Activated naive CD8-positive, alpha-beta T cell (primary cell): ENCODE data around the gene ITGB1.

Experiments
- H3K27ac Mint-ChIP-seq: one replicate; pipeline ENCODE4 v1.8.0; 2021; ENCODE audit warnings: mixed read lengths
- H3K27me3 Mint-ChIP-seq: one replicate; pipeline ENCODE4 v1.8.0; 2021; ENCODE audit warnings: mixed read lengths
- H3K36me3 Mint-ChIP-seq: one replicate; pipeline ENCODE4 v1.8.0; 2021; ENCODE audit warnings: mixed read lengths
- H3K4me1 Mint-ChIP-seq: one replicate; pipeline ENCODE4 v1.8.0; 2021; ENCODE audit warnings: low read depth, mixed read lengths
- H3K4me3 Mint-ChIP-seq: one replicate; pipeline ENCODE4 v1.8.0; 2021; ENCODE audit warnings: mild to moderate bottlenecking, mixed read lengths
- H3K9me3 Mint-ChIP-seq: one replicate; pipeline ENCODE4 v1.8.0; 2021; ENCODE audit warnings: low read depth, mixed read lengths

ITGB1 gene

GRCh38 chr10:32964270-32964669, 6.2 kb upstream of the ITGB1 start:
- Mint-ChIP-seq H3K4me1 (peaks cover 11% of the 10 kb centered on the region), H3K9me3 (no peaks in the 10 kb centered on the region), H3K27ac (no peak overlapping the region), H3K27me3 (no peaks in the 10 kb centered on the region), H3K36me3 (peaks cover 2% of the 10 kb centered on the region), H3K4me3 (no peak overlapping the region)

GRCh38 chr10:32963096-32963495, 5.1 kb upstream of the ITGB1 start:
- H3K4me1 Mint-ChIP-seq = peaks cover 19% of the 10 kb centered on the region
- H3K27me3 Mint-ChIP-seq = no peaks in the 10 kb centered on the region
- no peaks in the 10 kb centered on the region for H3K9me3 Mint-ChIP-seq
- no peak overlapping the region for H3K27ac Mint-ChIP-seq
- H3K36me3 Mint-ChIP-seq = peaks cover 2% of the 10 kb centered on the region
- H3K4me3 Mint-ChIP-seq = no peak overlapping the region

- H3K36me3 Mint-ChIP-seq = peaks cover 2% of the 10 kb centered on the region
- no peaks in the 10 kb centered on the region for H3K27me3 Mint-ChIP-seq
- H3K4me1 Mint-ChIP-seq = peaks cover 19% of the 10 kb centered on the region
- H3K27ac Mint-ChIP-seq = no peak overlapping the region
- H3K4me3 Mint-ChIP-seq = no peak overlapping the region
- H3K9me3 Mint-ChIP-seq = no peaks in the 10 kb centered on the region
These were observed 4.5 kb upstream of the ITGB1 start for GRCh38 chr10:32962521-32962920.

GRCh38 chr10:32961895-32962369, 3.9 kb upstream of the ITGB1 start:
- Mint-ChIP-seq H3K4me1 (peaks cover 19% of the 10 kb centered on the region), H3K4me3 (no peak overlapping the region), H3K9me3 (no peaks in the 10 kb centered on the region), H3K27ac (no peak overlapping the region), H3K36me3 (peaks cover 2% of the 10 kb centered on the region), H3K27me3 (no peaks in the 10 kb centered on the region)

GRCh38 chr10:32961343-32961894, 3.4 kb upstream of the ITGB1 start:
- H3K27ac Mint-ChIP-seq = no peak overlapping the region
- H3K27me3 Mint-ChIP-seq = no peaks in the 10 kb centered on the region
- H3K36me3 Mint-ChIP-seq = peaks cover 2% of the 10 kb centered on the region
- no peak overlapping the region for H3K4me3 Mint-ChIP-seq
- H3K4me1 Mint-ChIP-seq = peaks cover 24% of the 10 kb centered on the region
- H3K9me3 Mint-ChIP-seq = no peaks in the 10 kb centered on the region

GRCh38 chr10:32960022-32960421, 2.0 kb upstream of the ITGB1 start:
- Mint-ChIP-seq H3K4me1 (peaks cover 34% of the 10 kb centered on the region), H3K9me3 (no peaks in the 10 kb centered on the region), H3K27ac (no peak overlapping the region), H3K27me3 (no peaks in the 10 kb centered on the region), H3K4me3 (peak overlapping the region; percentile 15), H3K36me3 (no peaks in the 10 kb centered on the region)

- Mint-ChIP-seq H3K36me3 (no peaks in the 10 kb centered on the region), H3K4me3 (peak overlapping the region; percentile 89), H3K27ac (peak overlapping the region; percentile 92), H3K27me3 (no peaks in the 10 kb centered on the region), H3K4me1 (peaks cover 42% of the 10 kb centered on the region), H3K9me3 (no peaks in the 10 kb centered on the region)
These were observed 1.2 kb upstream of the ITGB1 start for GRCh38 chr10:32959006-32959920.

GRCh38 chr10:32957341-32958084, 517 bp downstream of the ITGB1 start:
- peaks cover 59% of the 10 kb centered on the region for H3K4me1 Mint-ChIP-seq

GRCh38 chr10:32956365-32957197, 1.4 kb downstream of the ITGB1 start:
- H3K9me3 Mint-ChIP-seq = no peaks in the 10 kb centered on the region
- H3K4me3 Mint-ChIP-seq = peak overlapping the region; percentile 84
- H3K4me1 Mint-ChIP-seq = peaks cover 65% of the 10 kb centered on the region
- peak overlapping the region; percentile 51 for H3K27ac Mint-ChIP-seq
- no peaks in the 10 kb centered on the region for H3K27me3 Mint-ChIP-seq
- no peaks in the 10 kb centered on the region for H3K36me3 Mint-ChIP-seq

More at GRCh38 chr10:32957341-32958084, 517 bp downstream of the ITGB1 start:
- H3K4me3 Mint-ChIP-seq = peak overlapping the region; percentile 84
- H3K27ac Mint-ChIP-seq = peak overlapping the region; percentile 82
- H3K36me3 Mint-ChIP-seq = no peaks in the 10 kb centered on the region
- H3K27me3 Mint-ChIP-seq = no peaks in the 10 kb centered on the region
- no peaks in the 10 kb centered on the region for H3K9me3 Mint-ChIP-seq

- H3K36me3 Mint-ChIP-seq = no peaks in the 10 kb centered on the region
- H3K4me1 Mint-ChIP-seq = peaks cover 71% of the 10 kb centered on the region
- H3K4me3 Mint-ChIP-seq = peak overlapping the region; percentile 84
- H3K27me3 Mint-ChIP-seq = no peaks in the 10 kb centered on the region
- H3K27ac Mint-ChIP-seq = no peak overlapping the region
- no peaks in the 10 kb centered on the region for H3K9me3 Mint-ChIP-seq
These were observed 2.2 kb downstream of the ITGB1 start for GRCh38 chr10:32955790-32956189.

- H3K9me3 Mint-ChIP-seq = no peaks in the 10 kb centered on the region
- H3K27ac Mint-ChIP-seq = peak overlapping the region; percentile 16
- peaks cover 74% of the 10 kb centered on the region for H3K4me1 Mint-ChIP-seq
- no peaks in the 10 kb centered on the region for H3K27me3 Mint-ChIP-seq
- H3K4me3 Mint-ChIP-seq = peak overlapping the region; percentile 67
- H3K36me3 Mint-ChIP-seq = no peaks in the 10 kb centered on the region
These were observed 2.7 kb downstream of the ITGB1 start for GRCh38 chr10:32955299-32955772.

- H3K27me3 Mint-ChIP-seq = no peaks in the 10 kb centered on the region
- no peaks in the 10 kb centered on the region for H3K9me3 Mint-ChIP-seq
- peaks cover 73% of the 10 kb centered on the region for H3K4me1 Mint-ChIP-seq
- H3K4me3 Mint-ChIP-seq = peak overlapping the region; percentile 67
- peak overlapping the region; percentile 55 for H3K27ac Mint-ChIP-seq
- H3K36me3 Mint-ChIP-seq = no peaks in the 10 kb centered on the region
These were observed 3.3 kb downstream of the ITGB1 start for GRCh38 chr10:32954545-32955298.

- Mint-ChIP-seq H3K27ac (peak overlapping the region; percentile 55), H3K36me3 (no peaks in the 10 kb centered on the region), H3K27me3 (no peaks in the 10 kb centered on the region), H3K4me3 (peak overlapping the region; percentile 67), H3K4me1 (peaks cover 75% of the 10 kb centered on the region), H3K9me3 (no peaks in the 10 kb centered on the region)
These were observed 4.0 kb downstream of the ITGB1 start for GRCh38 chr10:32954080-32954479.
